MG63 (cell line): ENCODE data around the gene PNPLA2. TPM values are rescaled to one million over a fixed set of nuclear protein-coding genes. Genes with fewer than 3 reads are reported as not detected.

ENCODE experiments used
- DNase-seq: peaks from one replicate; pipeline ENCODE4 v3.0.0-alpha.2; 2020
- H3K27me3 ChIP-seq: fragments of 250-450 bp; sonication (Bioruptor Pico); 2 replicates; pipeline ENCODE4 v1.5.1; 2020; ENCODE audit warnings: mild to moderate bottlenecking, moderate library complexity
- H3K36me3 ChIP-seq: fragments of 250-450 bp; sonication (Bioruptor Pico); 2 replicates; pipeline ENCODE4 v1.5.1; 2020; ENCODE audit warnings: mild to moderate bottlenecking, moderate library complexity
- H3K4me3 ChIP-seq: fragments of 250-450 bp; sonication (Bioruptor Pico); 2 replicates; pipeline ENCODE4 v1.5.1; 2020; ENCODE audit warnings: mild to moderate bottlenecking, moderate library complexity
- H3K9me3 ChIP-seq: fragments of 250-450 bp; sonication (Bioruptor Pico); 2 replicates; pipeline ENCODE4 v1.5.1; 2020; ENCODE audit warnings: mild to moderate bottlenecking, moderate library complexity
- total RNA-seq: library from RNA; depleted of rRNA; stranded (reverse); fragments of >200 nt; shearing (Covaris generic); gene quantifications from 2 replicates; pipeline ENCODE4 v1.2.3, GENCODE V29; 2014; ENCODE audit warnings: low replicate concordance

The PNPLA2 gene
- total RNA-seq, 1 experiment from 2014 or later, result 12.4 TPM

GRCh38 chr11:863023-863909 is 44.6 kb downstream of the PNPLA2 start:
- H3K36me3 ChIP-seq, result peaks cover 58% of the 10 kb centered on the region
- H3K27me3 ChIP-seq, result no peaks in the 10 kb centered on the region
- H3K9me3 ChIP-seq, result no peaks in the 10 kb centered on the region
- DNase-seq, result no peak
- H3K4me3 ChIP-seq, result no peak overlapping the region

- no peak overlapping the region for H3K4me3 ChIP-seq
- no peak for DNase-seq
- H3K27me3 ChIP-seq, result no peaks in the 10 kb centered on the region
- H3K36me3 ChIP-seq, result peaks cover 66% of the 10 kb centered on the region
- H3K9me3 ChIP-seq, result no peaks in the 10 kb centered on the region
Measured at GRCh38 chr11:863910-864827, 45.5 kb downstream of the PNPLA2 start.

GRCh38 chr11:864898-865297 is 46.2 kb downstream of the PNPLA2 start:
- DNase-seq, result no peak
- no peaks in the 10 kb centered on the region for H3K27me3 ChIP-seq
- peaks cover 68% of the 10 kb centered on the region for H3K36me3 ChIP-seq

GRCh38 chr11:865462-866430 is 47.0 kb downstream of the PNPLA2 start:
- DNase-seq, result no peak
- H3K9me3 ChIP-seq, result no peaks in the 10 kb centered on the region
- peaks cover 62% of the 10 kb centered on the region for H3K36me3 ChIP-seq
- H3K27me3 ChIP-seq, result no peaks in the 10 kb centered on the region
- no peak overlapping the region for H3K4me3 ChIP-seq

More at GRCh38 chr11:864898-865297, 46.2 kb downstream of the PNPLA2 start:
- no peaks in the 10 kb centered on the region for H3K9me3 ChIP-seq
- no peak overlapping the region for H3K4me3 ChIP-seq

- no peak overlapping the region for H3K4me3 ChIP-seq
- DNase-seq, result no peak
- no peaks in the 10 kb centered on the region for H3K9me3 ChIP-seq
- no peaks in the 10 kb centered on the region for H3K27me3 ChIP-seq
- peaks cover 58% of the 10 kb centered on the region for H3K36me3 ChIP-seq
Measured at GRCh38 chr11:866481-866880, 47.8 kb downstream of the PNPLA2 start.

GRCh38 chr11:867856-868358 is 49.2 kb downstream of the PNPLA2 start:
- Histone ChIP-seq H3K36me3 (peaks cover 51% of the 10 kb centered on the region), H3K27me3 (no peaks in the 10 kb centered on the region), H3K4me3 (no peak overlapping the region), H3K9me3 (no peaks in the 10 kb centered on the region)
- no peak for DNase-seq

- Histone ChIP-seq H3K27me3 (no peaks in the 10 kb centered on the region), H3K9me3 (no peaks in the 10 kb centered on the region), H3K4me3 (no peak overlapping the region), H3K36me3 (peaks cover 46% of the 10 kb centered on the region)
- DNase-seq, result no peak
Measured at GRCh38 chr11:868394-868793, 49.7 kb downstream of the PNPLA2 start.

- no peak for DNase-seq
- Histone ChIP-seq H3K4me3 (no peak overlapping the region), H3K27me3 (no peaks in the 10 kb centered on the region), H3K9me3 (no peaks in the 10 kb centered on the region), H3K36me3 (peaks cover 42% of the 10 kb centered on the region)
Measured at GRCh38 chr11:868802-869201, 50.1 kb downstream of the PNPLA2 start.

- Histone ChIP-seq H3K27me3 (no peaks in the 10 kb centered on the region), H3K36me3 (peaks cover 42% of the 10 kb centered on the region), H3K4me3 (no peak overlapping the region), H3K9me3 (no peaks in the 10 kb centered on the region)
- no peak for DNase-seq
Measured at GRCh38 chr11:869399-870126, 50.8 kb downstream of the PNPLA2 start.

- no peak overlapping the region for H3K4me3 ChIP-seq
- H3K9me3 ChIP-seq, result no peaks in the 10 kb centered on the region
- H3K36me3 ChIP-seq, result peaks cover 40% of the 10 kb centered on the region
- H3K27me3 ChIP-seq, result no peaks in the 10 kb centered on the region
- no peak for DNase-seq
Measured at GRCh38 chr11:870127-870413, 51.4 kb downstream of the PNPLA2 start.

- no peak for DNase-seq
- Histone ChIP-seq H3K27me3 (no peaks in the 10 kb centered on the region), H3K4me3 (no peak overlapping the region), H3K36me3 (peaks cover 39% of the 10 kb centered on the region), H3K9me3 (no peaks in the 10 kb centered on the region)
Measured at GRCh38 chr11:870418-870817, 51.7 kb downstream of the PNPLA2 start.

GRCh38 chr11:871472-871871 is 52.8 kb downstream of the PNPLA2 start:
- no peak for DNase-seq
- H3K9me3 ChIP-seq, result no peaks in the 10 kb centered on the region
- no peaks in the 10 kb centered on the region for H3K27me3 ChIP-seq
- H3K36me3 ChIP-seq, result peaks cover 31% of the 10 kb centered on the region
- no peak overlapping the region for H3K4me3 ChIP-seq

GRCh38 chr11:872799-873198 is 54.1 kb downstream of the PNPLA2 start:
- Histone ChIP-seq H3K4me3 (no peak overlapping the region), H3K27me3 (no peaks in the 10 kb centered on the region)

GRCh38 chr11:873706-874105 is 55.0 kb downstream of the PNPLA2 start:
- DNase-seq, result no peak

More at GRCh38 chr11:872799-873198, 54.1 kb downstream of the PNPLA2 start:
- no peak for DNase-seq
- peaks cover 31% of the 10 kb centered on the region for H3K36me3 ChIP-seq
- H3K9me3 ChIP-seq, result no peaks in the 10 kb centered on the region

More at GRCh38 chr11:873706-874105, 55.0 kb downstream of the PNPLA2 start:
- Histone ChIP-seq H3K9me3 (no peaks in the 10 kb centered on the region), H3K36me3 (peaks cover 30% of the 10 kb centered on the region), H3K4me3 (no peak overlapping the region), H3K27me3 (no peaks in the 10 kb centered on the region)
